Loucy (cell line): ENCODE data around the gene CEBPA.

Experiments
- H2AFZ ChIP-seq: fragments of 200-600 bp; sonication (generic); 2 replicates; pipeline ENCODE4 v1.6.0; 2016; ENCODE audit warnings: antibody characterized with exemption, mild to moderate bottlenecking, low read length, moderate library complexity
- H3F3A ChIP-seq: fragments of 200-600 bp; 2 replicates; pipeline ENCODE4 v1.6.0; 2016; ENCODE audit warnings: antibody characterized with exemption, low read depth, mild to moderate bottlenecking
- H3K27me3 ChIP-seq: fragments of 200-600 bp; sonication (generic); 2 replicates; pipeline ENCODE4 v1.6.1; 2014; ENCODE audit warnings: low read length, mild to moderate bottlenecking; ENCODE audit not compliant: insufficient read depth, poor library complexity, severe bottlenecking
- H3K36me3 ChIP-seq: fragments of 200-600 bp; sonication (generic); 2 replicates; pipeline ENCODE4 v1.6.1; 2016; ENCODE audit warnings: low read length; ENCODE audit not compliant: insufficient read depth
- H3K4me1 ChIP-seq: fragments of 200-600 bp; sonication (generic); 2 replicates; pipeline ENCODE4 v1.5.1; 2014; ENCODE audit warnings: low read length, mild to moderate bottlenecking; ENCODE audit not compliant: insufficient read depth, poor library complexity, severe bottlenecking
- H3K4me2 ChIP-seq: fragments of 200-600 bp; sonication (generic); 2 replicates; pipeline ENCODE4 v1.6.0; 2014; ENCODE audit warnings: antibody characterized with exemption, low read length, low read depth, mild to moderate bottlenecking; ENCODE audit not compliant: poor library complexity, severe bottlenecking
- H3K4me3 ChIP-seq: fragments of 200-600 bp; sonication (generic); 2 replicates; pipeline ENCODE4 v1.5.1; 2014; ENCODE audit warnings: low read length, mild to moderate bottlenecking, mixed read lengths; ENCODE audit not compliant: poor library complexity, severe bottlenecking
- H3K79me2 ChIP-seq: fragments of 200-600 bp; sonication (generic); 2 replicates; pipeline ENCODE4 v1.6.1; 2014; ENCODE audit warnings: low read length; ENCODE audit not compliant: insufficient read depth
- H3K9ac ChIP-seq: fragments of 200-600 bp; sonication (generic); 2 replicates; pipeline ENCODE4 v1.6.0; 2014; ENCODE audit warnings: mild to moderate bottlenecking, low read depth, low read length, moderate library complexity; ENCODE audit not compliant: poor library complexity, severe bottlenecking
- H3K9me2 ChIP-seq: fragments of 200-600 bp; sonication (generic); replicated peaks from 2 replicates; pipeline ENCODE4 v1.6.1; 2016; ENCODE audit warnings: low read depth, low read length, mixed read lengths
- H3K9me3 ChIP-seq: fragments of 200-600 bp; sonication (generic); 2 replicates; pipeline ENCODE4 v1.6.1; 2014; ENCODE audit warnings: mild to moderate bottlenecking, antibody characterized with exemption, low read length, low read depth; ENCODE audit not compliant: insufficient read depth
- H4K20me1 ChIP-seq: fragments of 200-600 bp; sonication (generic); 2 replicates; pipeline ENCODE4 v1.6.0; 2014; ENCODE audit warnings: antibody characterized with exemption, low read length, mild to moderate bottlenecking; ENCODE audit not compliant: insufficient read depth, poor library complexity, severe bottlenecking
- EZH2phosphoT487 ChIP-seq: fragments of 200-600 bp; IDR thresholded peaks from 2 replicates; pipeline ENCODE4 v1.6.1; 2018; ENCODE audit warnings: antibody characterized with exemption, mild to moderate bottlenecking, moderate library complexity, borderline replicate concordance
- TF ChIP-seq, protein P1 (sequence below): fragments of 200-600 bp; sonication (generic); conservative IDR thresholded peaks from 2 replicates; pipeline ENCODE4 v1.5.1; 2014; ENCODE audit warnings: mild to moderate bottlenecking, antibody characterized with exemption, low read length

CEBPA gene

DNA sequence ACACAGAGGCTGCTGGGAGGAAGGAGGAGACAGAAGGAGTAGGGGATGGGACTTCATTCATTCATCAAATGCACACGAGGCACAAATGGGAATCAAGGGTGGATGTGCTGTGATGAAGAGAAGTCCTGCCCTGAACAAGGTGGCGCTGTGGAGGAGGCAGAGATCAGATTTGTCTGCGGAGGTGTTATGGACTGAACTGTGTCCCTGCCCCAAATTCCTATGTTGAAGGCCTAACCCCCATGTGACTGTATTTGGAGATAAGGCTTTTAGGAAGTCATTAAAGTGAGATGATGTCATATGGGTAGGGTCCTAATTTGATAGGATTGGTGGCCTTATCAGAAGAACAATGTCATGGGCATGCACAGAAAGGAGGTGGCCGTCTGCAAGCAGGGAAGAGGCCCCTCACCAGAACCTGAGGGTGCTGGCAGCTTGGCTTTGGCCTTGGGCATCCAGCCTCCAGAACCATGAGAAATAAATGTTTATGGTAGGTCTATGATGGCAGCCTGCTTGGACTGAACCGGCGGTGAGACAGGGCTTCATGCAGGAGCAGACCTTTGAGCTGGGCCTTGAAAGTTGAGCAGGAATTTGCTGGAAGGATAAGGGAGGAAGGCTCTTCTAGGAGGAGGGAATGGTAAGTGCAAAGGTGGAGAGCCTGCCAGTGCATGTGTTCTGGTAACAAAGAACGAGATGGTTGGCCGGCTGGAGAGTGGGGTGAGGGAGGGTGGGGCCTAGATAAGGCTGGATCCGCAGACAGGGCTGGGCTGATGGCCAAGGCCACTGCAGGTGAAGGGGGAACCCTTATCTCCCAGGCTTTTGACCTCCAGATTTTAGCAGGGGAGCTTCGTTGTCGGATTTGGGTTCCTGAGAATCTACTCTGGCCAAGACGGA lies 2.7 kb upstream of the CEBPA start:
- Histone ChIP-seq H3K9me3 (no peaks in the 10 kb centered on the region), H2AFZ (no peak overlapping the region), H3F3A (no peaks in the 10 kb centered on the region), H3K27me3 (no peaks in the 10 kb centered on the region), H3K4me2 (no peak overlapping the region), H3K79me2 (no peaks in the 10 kb centered on the region), H3K9me2 (no peaks in the 10 kb centered on the region), H3K9ac (no peak overlapping the region), H3K4me1 (peaks cover 4% of the 10 kb centered on the region), H3K4me3 (no peak overlapping the region), H4K20me1 (no peaks in the 10 kb centered on the region), H3K36me3 (no peaks in the 10 kb centered on the region)
- TF ChIP-seq, protein P1, sequence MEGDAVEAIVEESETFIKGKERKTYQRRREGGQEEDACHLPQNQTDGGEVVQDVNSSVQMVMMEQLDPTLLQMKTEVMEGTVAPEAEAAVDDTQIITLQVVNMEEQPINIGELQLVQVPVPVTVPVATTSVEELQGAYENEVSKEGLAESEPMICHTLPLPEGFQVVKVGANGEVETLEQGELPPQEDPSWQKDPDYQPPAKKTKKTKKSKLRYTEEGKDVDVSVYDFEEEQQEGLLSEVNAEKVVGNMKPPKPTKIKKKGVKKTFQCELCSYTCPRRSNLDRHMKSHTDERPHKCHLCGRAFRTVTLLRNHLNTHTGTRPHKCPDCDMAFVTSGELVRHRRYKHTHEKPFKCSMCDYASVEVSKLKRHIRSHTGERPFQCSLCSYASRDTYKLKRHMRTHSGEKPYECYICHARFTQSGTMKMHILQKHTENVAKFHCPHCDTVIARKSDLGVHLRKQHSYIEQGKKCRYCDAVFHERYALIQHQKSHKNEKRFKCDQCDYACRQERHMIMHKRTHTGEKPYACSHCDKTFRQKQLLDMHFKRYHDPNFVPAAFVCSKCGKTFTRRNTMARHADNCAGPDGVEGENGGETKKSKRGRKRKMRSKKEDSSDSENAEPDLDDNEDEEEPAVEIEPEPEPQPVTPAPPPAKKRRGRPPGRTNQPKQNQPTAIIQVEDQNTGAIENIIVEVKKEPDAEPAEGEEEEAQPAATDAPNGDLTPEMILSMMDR, result peak; percentile 31
- no peak for TF ChIP-seq EZH2phosphoT487

DNA sequence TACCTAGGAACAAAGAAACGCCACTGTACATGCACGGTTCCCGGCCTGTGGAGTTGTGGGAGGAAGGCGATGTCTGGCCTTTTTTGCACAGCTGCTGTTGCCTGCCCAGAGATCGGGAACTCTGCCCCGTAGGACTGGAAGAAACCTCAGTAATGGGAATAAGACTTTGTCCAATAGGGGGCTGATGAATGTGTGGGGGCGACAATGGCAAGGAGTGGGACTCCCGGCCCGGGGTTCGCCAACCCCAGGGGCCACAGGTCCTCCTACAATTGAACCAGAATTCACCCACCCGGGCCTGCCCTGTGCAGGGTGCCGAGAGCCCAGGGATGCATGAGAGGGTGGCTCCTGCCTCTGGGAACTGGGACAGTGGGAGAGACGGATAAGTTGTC lies 2.0 kb upstream of the CEBPA start:
- H3F3A ChIP-seq, result no peaks in the 10 kb centered on the region
- H3K9me2 ChIP-seq, result no peaks in the 10 kb centered on the region
- H3K4me2 ChIP-seq, result no peak overlapping the region
- H4K20me1 ChIP-seq, result no peaks in the 10 kb centered on the region
- no peaks in the 10 kb centered on the region for H3K27me3 ChIP-seq
- no peaks in the 10 kb centered on the region for H3K79me2 ChIP-seq
- TF ChIP-seq, protein P1, result no peak
- TF ChIP-seq EZH2phosphoT487, result no peak
- H3K4me3 ChIP-seq, result no peak overlapping the region
- H3K36me3 ChIP-seq, result no peaks in the 10 kb centered on the region
- no peaks in the 10 kb centered on the region for H3K9me3 ChIP-seq
- no peak overlapping the region for H3K9ac ChIP-seq
- H2AFZ ChIP-seq, result no peak overlapping the region
- H3K4me1 ChIP-seq, result no peaks in the 10 kb centered on the region

DNA sequence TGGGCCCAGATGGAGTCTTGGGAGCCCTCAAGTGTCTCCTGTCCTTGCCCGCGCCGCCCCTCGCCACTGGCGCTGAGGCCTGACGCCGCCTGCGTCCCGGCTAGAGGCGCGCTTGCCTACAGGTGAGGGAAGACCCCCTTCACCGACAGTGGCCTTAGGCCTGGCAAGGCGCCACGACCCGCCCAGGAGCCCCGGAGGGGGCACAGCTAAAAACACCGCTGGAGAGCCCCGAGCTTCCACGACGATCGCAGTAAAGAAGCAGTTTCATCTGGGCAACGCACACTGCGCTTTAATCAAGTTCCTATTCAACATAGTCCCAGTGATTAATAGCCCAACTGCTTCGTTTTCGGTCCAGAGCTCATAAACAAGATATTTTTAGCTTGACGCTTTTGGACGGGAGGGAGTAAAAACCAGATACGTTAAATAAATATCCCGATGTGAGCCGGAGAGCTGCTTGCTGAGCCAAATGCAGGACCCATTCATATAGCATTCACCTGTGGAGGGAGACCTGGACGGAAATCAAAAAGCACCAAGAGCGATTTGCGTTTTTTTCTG lies 1.5 kb upstream of the CEBPA start:
- Histone ChIP-seq H3K79me2 (no peaks in the 10 kb centered on the region), H2AFZ (no peak overlapping the region), H3K27me3 (no peaks in the 10 kb centered on the region), H3K9ac (no peak overlapping the region), H4K20me1 (no peaks in the 10 kb centered on the region), H3F3A (no peaks in the 10 kb centered on the region), H3K36me3 (no peaks in the 10 kb centered on the region), H3K4me1 (no peaks in the 10 kb centered on the region), H3K4me3 (no peak overlapping the region), H3K4me2 (no peak overlapping the region), H3K9me2 (no peaks in the 10 kb centered on the region), H3K9me3 (no peaks in the 10 kb centered on the region)
- TF ChIP-seq, protein P1, result no peak
- TF ChIP-seq EZH2phosphoT487, result no peak
